Measurements from ENCODE around the gene IGFALS. TPM values are rescaled to one million over a fixed set of nuclear protein-coding genes. Genes with fewer than 3 reads are reported as not detected.

Gene IGFALS
- total RNA-seq, 4 donors from 2014 or later: 0.27 to 10.8 (median 0.48) TPM; not detected in 1

DNA sequence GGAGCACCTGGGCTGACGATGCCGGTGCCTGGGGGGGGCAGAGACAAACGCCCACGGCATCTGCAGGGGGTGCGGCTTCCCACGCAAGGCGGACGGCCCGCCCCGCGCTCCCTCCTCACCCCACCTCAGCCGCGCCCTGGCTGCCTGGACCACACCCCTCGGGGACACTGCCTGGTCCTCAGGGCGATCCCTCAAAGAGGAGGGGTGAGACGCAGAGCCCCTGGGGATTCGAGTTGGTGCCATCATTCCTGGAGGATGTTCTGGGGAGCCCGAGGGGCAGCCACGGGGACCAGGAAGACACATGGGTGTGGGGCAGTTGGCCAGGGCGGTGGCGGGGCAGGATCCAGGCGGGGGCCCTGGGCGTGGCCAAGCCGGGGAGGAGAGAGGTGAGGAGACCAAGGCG, 3.9 kb downstream of the IGFALS start:
- TF ChIP-seq CTCF (IDR thresholded peaks at IDR 0.05) (no peak), POLR2AphosphoS5 (IDR thresholded peaks at IDR 0.05) (no peak), EP300 (IDR thresholded peaks at IDR 0.05; ENCODE audit: low read depth) (no peak), POLR2A (IDR thresholded peaks at IDR 0.05) (no peak)
- in situ Hi-C loops (cut with MboI; ENCODE audit: low pct_ligation_motif_present in 1 of 4, low pct_unique_long_range_greater_than_20kb in 1 of 4, low sequenced_read_pairs in 3 of 4) (no loop called here), intact Hi-C loops (cut with DNase I; ENCODE audit: low total_unique reads) (no loop called here)
- no peaks in the 10 kb centered on the region for H3K9me3 ChIP-seq
- no peak overlapping the region for H3K27ac ChIP-seq
- H3K4me3 ChIP-seq: no peak overlapping the region
- H3K4me1 ChIP-seq: peaks cover 0 to 9% (median 6%) of the 10 kb centered on the region in 4 donors
- no peaks in the 10 kb centered on the region for H3K27me3 ChIP-seq
- 82% methylated on average over 23 of the region's 25 CpGs; no CpG with 5 or more reads in 1 of the 2 donors for WGBS, 2 donors (ENCODE audit: low coverage in 1 of 2)
- no peak for DNase-seq
- no peaks in the 10 kb centered on the region for H3K36me3 ChIP-seq

DNA sequence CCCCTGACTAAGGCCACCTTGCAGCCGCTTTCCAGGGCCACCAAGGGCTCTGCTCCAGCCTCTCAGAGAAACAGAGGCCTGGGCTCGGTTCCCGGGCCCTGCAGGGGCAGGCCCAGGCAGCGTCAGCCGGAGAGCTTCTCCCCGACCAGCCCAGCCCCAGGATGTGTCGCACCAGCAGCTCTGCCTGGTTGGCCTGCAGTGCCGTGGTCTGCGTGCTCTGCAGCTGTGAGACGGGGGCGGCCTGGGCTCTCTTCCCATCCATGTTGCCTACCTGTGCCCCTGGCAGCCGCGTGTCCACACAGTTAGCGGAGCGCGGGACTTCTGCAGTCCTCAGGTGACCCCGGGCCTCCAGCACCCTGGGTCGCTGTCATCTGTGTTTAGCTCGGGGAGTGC, 4.8 kb downstream of the IGFALS start:
- Histone ChIP-seq H3K4me1 (peaks cover 0 to 12% (median 9%) of the 10 kb centered on the region in 4 donors), H3K9me3 (no peaks in the 10 kb centered on the region), H3K4me3 (no peak overlapping the region), H3K27ac (no peak overlapping the region), H3K27me3 (no peaks in the 10 kb centered on the region), H3K36me3 (no peaks in the 10 kb centered on the region)
- no peak for DNase-seq
- intact Hi-C loops (cut with DNase I; ENCODE audit: low total_unique reads) (no loop called here), in situ Hi-C loops (cut with MboI; ENCODE audit: low pct_ligation_motif_present in 1 of 4, low pct_unique_long_range_greater_than_20kb in 1 of 4, low sequenced_read_pairs in 3 of 4) (no loop called here)
- 70% methylated on average over 19 of the region's 19 CpGs; no CpG with 5 or more reads in 1 of the 2 donors for WGBS, 2 donors (ENCODE audit: low coverage in 1 of 2)
- TF ChIP-seq CTCF (IDR thresholded peaks at IDR 0.05) (no peak), POLR2AphosphoS5 (IDR thresholded peaks at IDR 0.05) (no peak), POLR2A (IDR thresholded peaks at IDR 0.05) (no peak), EP300 (IDR thresholded peaks at IDR 0.05; ENCODE audit: low read depth) (no peak)

GRCh38 chr16:1788095-1788707, 5.3 kb downstream of the IGFALS start:
- in situ Hi-C loops (cut with MboI; ENCODE audit: low pct_ligation_motif_present in 1 of 4, low pct_unique_long_range_greater_than_20kb in 1 of 4, low sequenced_read_pairs in 3 of 4) (no loop called here), intact Hi-C loops (cut with DNase I; ENCODE audit: low total_unique reads) (no loop called here)
- peaks cover 0 to 12% (median 7%) of the 10 kb centered on the region in 4 donors for H3K4me1 ChIP-seq
- WGBS, 2 donors (ENCODE audit: low coverage in 1 of 2): 92% methylated on average over 27 of the region's 38 CpGs; no CpG with 5 or more reads in 1 of the 2 donors
- H3K27ac ChIP-seq: no peak overlapping the region
- H3K4me3 ChIP-seq: no peak overlapping the region
- no peaks in the 10 kb centered on the region for H3K36me3 ChIP-seq
- H3K27me3 ChIP-seq: no peaks in the 10 kb centered on the region
- DNase-seq: no peak
- TF ChIP-seq EP300 (IDR thresholded peaks at IDR 0.05; ENCODE audit: low read depth): no peak
- H3K9me3 ChIP-seq: no peaks in the 10 kb centered on the region

DNA sequence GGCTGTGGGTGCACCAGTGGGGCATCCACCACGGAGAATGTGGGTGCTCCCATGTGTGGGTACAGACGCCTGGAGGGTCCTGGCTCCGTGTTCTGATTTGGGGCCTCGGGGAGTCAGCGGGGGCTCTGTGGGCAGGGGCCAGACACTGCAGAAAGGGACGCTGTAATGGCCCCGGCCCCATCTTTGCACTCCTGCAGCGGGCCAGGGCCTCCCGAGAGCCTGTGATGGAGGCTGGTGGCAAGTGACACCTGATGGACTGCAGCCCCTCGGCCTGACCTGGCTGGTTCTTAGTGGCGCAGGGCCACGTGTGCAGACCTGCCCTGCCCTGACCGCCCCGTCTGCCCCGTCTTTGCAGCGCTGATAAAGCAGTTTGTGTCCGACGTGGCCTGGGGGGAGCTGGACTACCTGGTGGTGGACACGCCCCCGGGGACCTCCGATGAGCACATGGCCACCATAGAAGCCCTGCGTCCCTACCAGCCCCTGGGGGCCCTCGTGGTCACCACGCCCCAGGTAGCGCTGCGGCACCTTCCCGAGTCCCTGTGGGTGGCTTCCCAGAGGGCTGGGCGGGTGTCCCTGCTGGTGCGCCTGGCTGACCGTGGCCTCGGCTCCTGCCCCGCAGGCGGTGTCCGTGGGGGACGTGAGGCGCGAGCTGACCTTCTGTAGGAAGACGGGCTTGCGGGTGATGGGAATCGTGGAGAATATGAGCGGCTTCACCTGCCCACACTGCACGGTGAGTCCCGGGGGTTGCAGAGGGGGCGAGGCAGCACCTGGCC, 6.0 kb downstream of the IGFALS start:
- intact Hi-C loops (cut with DNase I; ENCODE audit: low total_unique reads) (no loop called here), in situ Hi-C loops (cut with MboI; ENCODE audit: low pct_ligation_motif_present in 1 of 4, low pct_unique_long_range_greater_than_20kb in 1 of 4, low sequenced_read_pairs in 3 of 4) (no loop called here)
- no peaks in the 10 kb centered on the region for H3K36me3 ChIP-seq
- no peak for DNase-seq
- H3K27me3 ChIP-seq: no peaks in the 10 kb centered on the region
- H3K4me3 ChIP-seq: no peak overlapping the region
- 93% methylated on average over 42 of the region's 44 CpGs; no CpG with 5 or more reads in 1 of the 2 donors for WGBS, 2 donors (ENCODE audit: low coverage in 1 of 2)
- H3K4me1 ChIP-seq: peaks cover 0 to 12% (median 7%) of the 10 kb centered on the region in 4 donors
- no peak overlapping the region for H3K27ac ChIP-seq
- no peaks in the 10 kb centered on the region for H3K9me3 ChIP-seq
- TF ChIP-seq POLR2AphosphoS5 (IDR thresholded peaks at IDR 0.05) (no peak), EP300 (IDR thresholded peaks at IDR 0.05; ENCODE audit: low read depth) (no peak)

- no peak for TF ChIP-seq CTCF (IDR thresholded peaks at IDR 0.05)
- TF ChIP-seq POLR2A (IDR thresholded peaks at IDR 0.05): no peak
- TF ChIP-seq POLR2AphosphoS5 (IDR thresholded peaks at IDR 0.05): no peak
- TF ChIP-seq EP300 (IDR thresholded peaks at IDR 0.05; ENCODE audit: low read depth): no peak
- intact Hi-C loops (cut with DNase I; ENCODE audit: low total_unique reads) (no loop called here), in situ Hi-C loops (cut with MboI; ENCODE audit: low pct_ligation_motif_present in 1 of 4, low pct_unique_long_range_greater_than_20kb in 1 of 4, low sequenced_read_pairs in 3 of 4) (no loop called here)
- Histone ChIP-seq H3K9me3 (no peaks in the 10 kb centered on the region), H3K36me3 (no peaks in the 10 kb centered on the region), H3K4me1 (peaks cover 0 to 12% (median 8%) of the 10 kb centered on the region in 4 donors), H3K4me3 (no peak overlapping the region), H3K27me3 (no peaks in the 10 kb centered on the region), H3K27ac (no peak overlapping the region)
- DNase-seq: no peak
- WGBS, 2 donors (ENCODE audit: low coverage in 1 of 2): 70% methylated on average over 2 of the region's 6 CpGs; no CpG with 5 or more reads in 1 of the 2 donors
Observed at GRCh38 chr16:1787056-1787321, 6.5 kb downstream of the IGFALS start.

Measured in transverse colon (tissue), 4 donors.